ES-I3 (cell line): ENCODE data around the gene LARP4B.

Experiments used
- H3K36me3 ChIP-seq: 2 replicates; pipeline ENCODE4 v1.6.1; 2013; ENCODE audit warnings: mild to moderate bottlenecking, low read length, control low read depth, moderate library complexity; ENCODE audit not compliant: insufficient read depth
- H3K4me1 ChIP-seq: 2 replicates; pipeline ENCODE4 v1.6.1; 2013; ENCODE audit warnings: mild to moderate bottlenecking, control low read depth, low read length; ENCODE audit not compliant: insufficient read depth
- H3K9ac ChIP-seq: 2 replicates; pipeline ENCODE4 v1.6.1; 2013; ENCODE audit warnings: low read depth, mild to moderate bottlenecking, low read length, moderate library complexity
- H3K9me3 ChIP-seq: 2 replicates; pipeline ENCODE4 v1.6.1; 2013; ENCODE audit warnings: mild to moderate bottlenecking, low read length, moderate library complexity; ENCODE audit not compliant: control insufficient read depth, insufficient read depth

Gene LARP4B

DNA sequence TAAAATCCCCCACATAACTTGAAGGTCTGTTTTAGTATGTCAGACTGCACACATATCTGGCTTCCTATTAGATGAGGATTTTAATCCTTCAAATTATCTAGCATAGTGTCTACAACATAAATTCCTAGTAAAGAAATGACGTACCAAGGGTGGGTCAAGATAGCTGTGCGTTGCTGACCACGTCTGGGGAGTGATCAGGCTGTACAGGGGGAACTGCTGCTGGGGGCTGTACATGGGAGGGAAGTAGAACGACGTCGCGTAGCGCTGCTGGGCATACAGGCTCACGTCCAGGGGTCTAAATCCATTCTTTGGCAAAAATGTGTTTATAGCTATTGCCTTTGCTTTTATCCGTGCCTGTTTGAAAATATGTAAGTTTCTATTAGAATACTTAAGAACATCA, 102.3 kb downstream of the LARP4B start:
- Histone ChIP-seq H3K36me3 (peaks cover 16% of the 10 kb centered on the region), H3K9me3 (no peaks in the 10 kb centered on the region; the same call in 1 of the 2 replicates), H3K9ac (no peak overlapping the region), H3K4me1 (no peaks in the 10 kb centered on the region)

DNA sequence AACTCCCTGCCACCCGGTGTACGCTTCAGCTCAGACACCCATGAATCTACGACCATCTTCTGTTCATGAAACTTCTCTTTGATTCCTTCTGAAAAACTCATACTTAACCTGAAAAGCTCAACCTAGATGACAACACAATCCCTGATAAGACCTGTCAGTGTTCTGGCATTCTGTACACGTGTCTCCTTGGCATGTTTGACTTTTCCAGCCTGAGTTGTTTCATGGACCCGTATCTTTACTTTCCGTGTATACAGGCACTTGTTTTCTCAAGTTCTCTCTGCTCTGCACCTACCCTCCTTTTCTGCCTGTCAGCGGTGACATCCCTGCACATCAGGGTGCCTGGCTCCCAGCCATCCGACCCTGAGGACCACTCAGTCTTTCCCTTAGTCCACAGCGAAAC, 103.3 kb downstream of the LARP4B start:
- Histone ChIP-seq H3K9ac (no peak overlapping the region), H3K9me3 (no peaks in the 10 kb centered on the region; the same call in 1 of the 2 replicates), H3K4me1 (no peaks in the 10 kb centered on the region), H3K36me3 (peaks cover 26% of the 10 kb centered on the region)

DNA sequence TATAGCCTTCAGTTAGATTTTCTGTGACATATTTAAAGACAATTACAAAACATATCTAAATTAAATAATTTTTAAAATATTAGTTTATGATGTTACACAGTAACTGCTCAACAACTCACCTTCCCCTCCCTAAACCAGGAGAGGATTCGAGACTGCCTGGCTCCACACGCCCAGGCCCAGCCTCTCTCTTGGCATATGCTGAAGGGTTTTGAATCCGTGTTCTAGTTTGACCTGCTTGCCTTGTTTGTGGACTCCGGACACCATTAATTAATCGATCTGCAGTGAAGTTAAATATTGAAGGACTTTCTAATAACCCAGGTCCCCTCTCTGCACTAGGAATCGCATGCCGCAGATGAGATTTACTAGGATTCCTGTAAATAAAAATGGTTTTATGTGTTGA, 106.6 kb downstream of the LARP4B start:
- Histone ChIP-seq H3K9ac (no peak overlapping the region), H3K36me3 (peaks cover 36% of the 10 kb centered on the region), H3K9me3 (no peaks in the 10 kb centered on the region; the same call in 1 of the 2 replicates), H3K4me1 (no peaks in the 10 kb centered on the region)

DNA sequence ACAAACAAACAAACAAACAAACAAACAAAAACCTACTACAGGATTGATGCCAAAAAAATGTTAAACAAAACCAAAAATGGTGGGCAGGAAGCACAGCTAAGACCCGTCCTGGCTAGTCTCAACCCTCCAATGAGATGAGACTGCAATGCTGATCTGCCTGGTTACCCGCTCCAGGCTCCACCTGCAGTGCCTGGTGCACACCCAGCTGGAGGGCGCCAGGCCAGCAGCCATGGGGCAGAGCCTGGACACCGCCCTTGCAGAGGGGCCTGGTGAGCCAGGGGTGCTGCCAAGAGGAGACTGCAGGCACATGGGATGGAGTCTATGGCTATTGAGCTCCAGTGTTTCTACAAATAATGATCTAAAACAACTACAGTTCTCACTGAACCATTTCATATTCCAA, 107.0 kb downstream of the LARP4B start:
- Histone ChIP-seq H3K4me1 (no peaks in the 10 kb centered on the region), H3K9me3 (no peaks in the 10 kb centered on the region; the same call in 1 of the 2 replicates), H3K9ac (no peak overlapping the region), H3K36me3 (peaks cover 41% of the 10 kb centered on the region)

DNA sequence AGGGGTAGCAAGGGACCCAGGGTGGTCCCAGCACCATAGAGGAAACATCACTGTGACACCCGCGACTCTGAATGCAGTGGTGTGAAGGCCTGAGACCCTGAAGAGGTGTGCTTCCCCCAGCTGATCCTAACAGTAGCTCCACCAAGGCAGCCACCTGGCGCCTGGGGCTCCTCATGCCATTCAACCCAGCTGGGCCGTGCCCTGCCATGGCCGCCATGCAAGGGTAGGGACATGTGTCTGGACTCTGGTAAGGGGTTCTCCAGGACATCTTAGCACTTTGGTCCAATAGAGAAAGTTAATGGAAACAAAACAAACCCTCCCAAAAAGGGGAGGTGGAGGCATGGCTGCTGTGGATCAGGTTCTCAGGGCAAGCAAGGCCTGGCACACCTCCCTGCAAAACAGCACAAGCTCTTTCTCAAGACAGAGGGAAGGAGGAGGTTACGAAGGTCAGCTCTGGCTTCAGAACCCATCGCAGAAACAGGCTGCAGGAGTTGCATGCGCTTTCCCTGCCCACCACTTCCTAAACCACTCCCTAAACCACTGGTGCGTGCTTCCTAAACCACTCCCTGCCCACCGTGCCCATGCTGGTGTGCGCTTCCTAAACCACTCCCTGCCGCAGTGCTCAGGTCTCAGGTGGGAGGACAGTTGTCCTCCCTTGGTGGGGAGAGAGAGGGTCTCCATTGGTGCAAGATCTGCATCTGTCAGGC, 108.7 kb downstream of the LARP4B start:
- H3K36me3 ChIP-seq = peaks cover 46% of the 10 kb centered on the region
- no peaks in the 10 kb centered on the region for H3K9me3 ChIP-seq
- H3K4me1 ChIP-seq = no peaks in the 10 kb centered on the region
- H3K9ac ChIP-seq = no peak overlapping the region

DNA sequence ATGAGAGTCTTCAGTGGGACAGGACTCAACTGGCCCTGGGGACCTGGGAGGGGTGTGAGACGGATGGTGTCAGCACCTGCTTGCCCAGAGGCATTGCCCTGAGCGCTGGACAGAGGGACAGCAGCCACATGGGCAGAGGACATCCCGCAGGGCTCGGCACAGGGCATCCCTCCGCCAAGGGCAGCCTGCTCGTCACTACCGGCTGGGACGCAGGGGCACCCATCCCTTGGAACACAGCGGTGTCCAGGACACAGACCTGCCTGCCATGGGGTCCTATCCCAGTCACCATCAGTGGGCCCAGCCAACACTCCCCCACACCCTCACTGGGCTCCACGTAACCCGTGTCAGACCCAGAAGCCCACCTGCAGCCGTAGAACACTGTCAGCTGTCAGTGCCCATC, 109.3 kb downstream of the LARP4B start:
- Histone ChIP-seq H3K9me3 (no peaks in the 10 kb centered on the region), H3K9ac (no peak overlapping the region), H3K4me1 (no peaks in the 10 kb centered on the region), H3K36me3 (peaks cover 52% of the 10 kb centered on the region)

DNA sequence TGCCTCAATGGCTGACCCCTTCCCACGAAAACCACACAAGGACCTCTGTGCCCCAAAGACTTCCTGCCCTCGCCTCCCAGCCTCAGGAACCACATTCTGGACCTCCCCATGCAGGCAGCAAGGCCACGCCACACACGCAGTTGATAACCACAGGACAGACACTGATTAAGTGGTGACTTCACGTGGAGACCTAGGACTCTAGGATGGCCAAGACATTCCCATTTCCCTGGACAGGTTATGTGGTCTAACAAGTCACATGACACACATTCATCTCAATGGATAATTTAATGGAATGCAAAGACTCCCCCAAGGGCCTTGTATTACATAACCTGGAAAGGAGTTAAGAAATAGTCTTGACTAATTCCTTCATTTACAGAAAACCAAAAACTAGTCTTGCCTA, 110.2 kb downstream of the LARP4B start:
- Histone ChIP-seq H3K36me3 (peaks cover 57% of the 10 kb centered on the region), H3K9ac (no peak overlapping the region), H3K4me1 (no peaks in the 10 kb centered on the region), H3K9me3 (no peaks in the 10 kb centered on the region)

DNA sequence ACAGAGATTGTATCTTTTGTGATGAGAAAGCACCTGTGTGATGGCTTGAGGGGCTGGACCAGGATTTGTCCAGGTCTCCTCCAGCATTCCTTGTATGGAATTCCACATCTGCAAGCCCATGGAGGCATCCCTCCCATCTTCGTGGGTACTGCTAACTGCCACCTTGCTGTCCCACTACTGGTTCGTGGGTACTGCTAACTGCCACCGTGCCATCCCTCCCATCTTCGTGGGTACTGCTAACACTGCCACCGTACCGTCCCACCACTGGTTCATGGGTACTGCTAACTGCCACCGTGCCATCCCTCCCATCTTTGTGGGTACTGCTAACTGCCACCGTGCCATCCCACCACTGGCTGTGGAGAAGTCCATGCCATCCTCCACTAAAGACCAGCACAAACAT, 111.7 kb downstream of the LARP4B start:
- Histone ChIP-seq H3K36me3 (peaks cover 59% of the 10 kb centered on the region), H3K9me3 (no peaks in the 10 kb centered on the region), H3K9ac (no peak overlapping the region), H3K4me1 (no peaks in the 10 kb centered on the region)

DNA sequence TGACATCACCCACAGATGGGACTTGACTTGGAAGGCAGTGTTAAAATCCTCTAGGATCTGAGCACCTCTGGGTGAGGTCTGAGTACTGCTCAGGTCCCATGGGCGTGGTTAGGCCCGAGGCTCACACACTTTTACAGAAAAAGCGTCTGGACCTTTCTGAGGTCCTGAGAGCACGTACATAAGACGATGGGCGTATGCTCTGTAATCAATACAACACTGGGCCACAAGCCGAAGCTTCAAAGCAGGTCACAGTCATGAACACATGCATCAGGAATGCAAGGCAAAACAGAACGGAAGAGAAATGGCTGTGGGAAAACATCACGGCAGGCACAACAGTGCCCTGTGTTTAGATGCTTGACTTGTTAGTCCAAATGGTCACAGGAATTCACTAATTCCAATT, 112.2 kb downstream of the LARP4B start:
- H3K9ac ChIP-seq = no peak overlapping the region
- peaks cover 61% of the 10 kb centered on the region for H3K36me3 ChIP-seq
- no peaks in the 10 kb centered on the region for H3K4me1 ChIP-seq
- no peaks in the 10 kb centered on the region for H3K9me3 ChIP-seq

DNA sequence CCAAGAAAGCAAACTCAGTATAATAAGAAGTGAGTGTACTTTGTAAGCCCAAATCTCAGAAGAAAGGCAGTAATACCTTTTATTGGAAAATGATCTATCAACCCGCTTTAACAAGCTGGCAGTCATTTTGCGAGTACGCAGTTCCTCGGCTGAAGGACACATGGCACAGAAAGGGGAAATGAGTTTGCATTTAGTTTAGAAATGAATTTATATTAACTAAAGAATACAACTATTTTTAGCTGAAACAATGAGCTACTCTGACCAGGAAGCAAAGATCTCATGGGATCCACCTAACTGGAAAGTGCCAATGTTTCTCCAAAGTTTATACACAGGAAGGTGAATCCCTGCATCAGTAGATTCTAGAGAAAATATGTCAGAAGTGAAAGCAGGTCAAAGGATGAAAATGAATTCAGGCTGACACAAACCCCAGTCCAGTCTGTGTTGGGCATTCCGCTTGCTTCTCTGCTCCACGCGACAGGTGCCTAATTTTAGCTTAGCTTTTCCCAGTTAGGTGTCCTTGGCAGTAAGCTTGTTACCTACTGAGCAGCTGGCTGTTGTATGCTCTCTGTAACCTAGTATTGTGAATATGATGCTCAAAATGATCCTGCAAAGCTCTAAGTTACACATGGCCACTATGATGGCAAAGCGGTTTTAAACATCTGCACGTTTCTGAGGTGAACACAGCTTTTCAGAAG, 112.8 kb downstream of the LARP4B start:
- peaks cover 55% of the 10 kb centered on the region for H3K36me3 ChIP-seq
- no peaks in the 10 kb centered on the region for H3K9me3 ChIP-seq
- H3K4me1 ChIP-seq = no peaks in the 10 kb centered on the region
- H3K9ac ChIP-seq = no peak overlapping the region

DNA sequence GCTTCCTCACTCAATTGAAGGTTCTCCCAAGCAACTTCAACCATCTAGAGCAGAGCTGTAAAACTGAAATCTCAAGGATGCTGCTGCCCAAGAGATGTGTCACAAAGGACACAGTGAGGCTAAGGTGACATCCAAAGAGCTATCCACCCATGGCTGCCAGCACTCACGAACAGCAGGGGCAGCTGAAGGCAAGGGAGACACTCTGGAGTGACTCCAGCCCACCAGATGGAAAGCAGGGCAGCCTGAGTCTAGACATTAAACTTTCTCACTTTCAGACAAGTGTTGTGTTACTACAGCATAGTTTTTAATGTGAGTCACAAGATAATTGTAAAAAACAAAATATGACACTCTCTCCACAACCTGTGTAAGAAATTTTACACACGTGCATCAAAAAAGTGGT, 113.5 kb downstream of the LARP4B start:
- Histone ChIP-seq H3K9me3 (no peaks in the 10 kb centered on the region), H3K9ac (no peak overlapping the region), H3K4me1 (no peaks in the 10 kb centered on the region), H3K36me3 (peaks cover 49% of the 10 kb centered on the region)

DNA sequence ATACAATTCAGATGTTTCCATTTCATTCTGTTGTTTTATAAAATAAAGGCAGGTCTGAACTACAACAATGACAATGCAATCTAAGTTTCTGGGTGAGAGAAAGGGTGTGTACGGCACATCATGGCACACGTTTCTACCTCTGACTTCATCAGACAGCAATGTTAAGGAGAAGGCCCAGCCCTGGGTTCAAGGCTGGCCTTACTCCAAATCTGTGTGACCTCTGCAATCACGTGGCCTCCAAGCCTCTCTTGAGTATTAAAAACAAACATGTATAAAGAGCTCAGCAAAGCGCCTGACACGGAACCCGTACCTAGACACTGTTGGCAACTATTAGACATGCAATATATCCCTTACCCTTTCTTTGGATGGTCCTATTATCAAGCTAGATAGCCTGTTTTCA, 114.1 kb downstream of the LARP4B start:
- Histone ChIP-seq H3K4me1 (no peaks in the 10 kb centered on the region), H3K36me3 (peaks cover 51% of the 10 kb centered on the region), H3K9ac (no peak overlapping the region), H3K9me3 (no peaks in the 10 kb centered on the region)

DNA sequence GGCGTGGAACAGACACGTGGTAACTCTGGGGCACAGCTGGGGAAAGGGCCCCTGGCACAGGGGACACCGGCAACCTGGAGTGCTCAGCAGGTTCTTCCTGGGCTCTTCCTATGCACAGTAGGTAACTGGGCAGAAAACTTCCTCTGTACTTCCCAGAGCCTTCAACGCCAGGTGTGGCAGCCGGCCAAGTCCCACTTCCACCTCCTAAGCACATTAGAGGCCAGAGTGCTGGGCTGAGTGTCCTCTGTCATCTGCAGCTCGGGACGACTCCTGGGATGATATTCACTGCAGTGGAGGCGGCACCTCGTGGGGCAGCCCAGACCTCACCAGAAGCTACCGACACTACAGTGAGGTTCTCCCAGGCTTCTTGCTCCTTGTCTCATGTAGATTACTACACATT, 114.5 kb downstream of the LARP4B start:
- Histone ChIP-seq H3K9ac (no peak overlapping the region), H3K36me3 (peaks cover 56% of the 10 kb centered on the region)

DNA sequence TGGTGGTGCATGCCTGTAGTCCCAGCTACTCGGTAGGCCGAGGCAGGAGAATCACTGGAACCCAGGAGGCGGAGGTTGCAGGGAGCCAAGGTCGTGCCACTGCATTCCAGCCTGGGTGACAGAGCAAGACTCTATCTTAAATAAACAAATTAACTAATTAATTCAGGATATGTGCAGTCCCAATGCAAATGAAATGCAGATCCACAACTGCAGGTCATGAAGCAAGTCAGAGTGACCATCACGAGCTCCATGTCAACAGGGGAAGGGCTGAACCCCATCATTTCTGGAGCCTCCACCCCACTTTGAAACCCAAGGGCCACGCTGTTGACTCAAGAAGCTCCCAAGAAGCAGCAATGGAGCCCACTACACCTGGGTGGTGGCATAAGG, 115.4 kb downstream of the LARP4B start:
- Histone ChIP-seq H3K9ac (no peak overlapping the region), H3K4me1 (no peaks in the 10 kb centered on the region), H3K9me3 (no peaks in the 10 kb centered on the region), H3K36me3 (peaks cover 58% of the 10 kb centered on the region)

More for the DNA sequence above, 114.5 kb downstream of the LARP4B start:
- H3K4me1 ChIP-seq = no peaks in the 10 kb centered on the region
- H3K9me3 ChIP-seq = no peaks in the 10 kb centered on the region

DNA sequence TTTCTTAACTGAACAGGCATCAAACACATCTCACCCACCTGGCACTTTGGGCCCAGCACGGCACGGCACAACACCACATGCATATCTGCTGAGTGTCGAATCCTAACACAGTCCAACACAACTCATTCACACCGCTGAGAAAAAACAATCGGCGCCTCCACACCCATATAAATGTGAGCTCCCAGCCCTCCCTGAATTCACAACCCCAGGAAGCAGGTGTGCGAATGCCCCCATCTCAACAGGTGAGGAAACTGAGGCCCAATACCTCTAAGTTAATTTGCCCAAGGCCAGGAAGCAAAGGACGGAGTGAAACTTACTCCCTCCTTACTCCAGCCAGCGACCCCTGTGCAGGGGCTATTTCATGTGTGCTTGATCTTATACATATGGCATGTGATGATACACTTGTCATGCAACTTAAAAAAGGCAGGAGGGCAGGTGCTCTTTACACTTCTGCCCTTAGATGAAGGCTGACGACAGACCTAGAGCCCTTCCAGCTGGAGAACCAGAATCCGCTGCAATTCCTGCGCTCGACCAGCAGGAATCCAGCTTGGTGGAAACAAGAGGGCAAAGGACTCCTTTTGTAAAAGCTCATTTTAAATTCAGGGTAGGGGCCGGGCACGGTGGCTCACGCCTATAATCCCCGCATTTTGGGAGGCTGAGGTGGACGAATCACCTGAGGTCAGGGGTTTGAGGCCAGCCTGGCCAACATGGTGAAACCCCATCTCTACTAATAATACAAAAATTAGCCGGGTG, 116.0 kb downstream of the LARP4B start:
- H3K9me3 ChIP-seq = no peaks in the 10 kb centered on the region
- H3K36me3 ChIP-seq = peaks cover 58% of the 10 kb centered on the region
- no peaks in the 10 kb centered on the region for H3K4me1 ChIP-seq
- no peak overlapping the region for H3K9ac ChIP-seq
